HepG2 (cell line): Measurements from ENCODE around the gene PPP1R15A. TPM values are rescaled to one million over a fixed set of nuclear protein-coding genes. Genes with fewer than 3 reads are reported as not detected.

ENCODE experiments used
- ISX ChIP-seq: sonication (generic); formaldehyde crosslinking; conservative IDR thresholded peaks from 2 replicates; pipeline ENCODE4 v1.5.0; 2020; ENCODE audit warnings: missing genetic modification reagents
- KAT2B ChIP-seq: fragments of 150-350 bp; IDR thresholded peaks from 2 replicates; pipeline ENCODE4 v1.6.1; 2014; ENCODE audit warnings: low read depth, low read length, borderline replicate concordance
- KLF13 ChIP-seq: sonication (generic); formaldehyde crosslinking; IDR thresholded peaks from 2 replicates; pipeline ENCODE4 v1.4.0; 2020; ENCODE audit warnings: mild to moderate bottlenecking, missing genetic modification reagents
- MNT ChIP-seq: fragments of 450-650 bp; IDR thresholded peaks from 2 replicates; pipeline ENCODE4 v1.6.1; 2016
- NFATC3 ChIP-seq: sonication (generic); formaldehyde crosslinking; IDR thresholded peaks from 2 replicates; pipeline ENCODE4 v1.5.1; 2020; ENCODE audit warnings: mild to moderate bottlenecking, missing genetic modification reagents
- NFE2 ChIP-seq: sonication (generic); formaldehyde crosslinking; IDR thresholded peaks from 2 replicates; pipeline ENCODE4 v1.4.0; 2020; ENCODE audit warnings: missing genetic modification reagents
- PHF5A ChIP-seq: IDR thresholded peaks from one replicate; pipeline ENCODE4 v1.6.1; 2018; ENCODE audit warnings: low read depth, missing genetic modification reagents; ENCODE audit not compliant: unreplicated experiment
- RFX5 ChIP-seq: IDR thresholded peaks from 2 replicates; pipeline ENCODE4 v1.6.1; 2011; ENCODE audit warnings: low read depth, low read length, improper control_type of control experiment
- STAG1 ChIP-seq: sonication (generic); formaldehyde crosslinking; IDR thresholded peaks from 2 replicates; pipeline ENCODE4 v1.4.0; 2020; ENCODE audit warnings: missing genetic modification reagents
- ZGPAT ChIP-seq: IDR thresholded peaks from 2 replicates; pipeline ENCODE4 v1.6.1; 2016; ENCODE audit warnings: mild to moderate bottlenecking
- ZNF382 ChIP-seq: sonication (generic); formaldehyde crosslinking; IDR thresholded peaks from 2 replicates; pipeline ENCODE4 v1.5.0; 2020; ENCODE audit warnings: missing genetic modification reagents, mild to moderate bottlenecking, borderline replicate concordance
- ZNF546 ChIP-seq: sonication (generic); formaldehyde crosslinking; conservative IDR thresholded peaks from 2 replicates; pipeline ENCODE4 v1.8.1; 2023; ENCODE audit warnings: mild to moderate bottlenecking, missing genetic modification reagents
- ZNF572 ChIP-seq: sonication (generic); formaldehyde crosslinking; IDR thresholded peaks from 2 replicates; pipeline ENCODE4 v1.5.1; 2020; ENCODE audit warnings: mild to moderate bottlenecking, missing genetic modification reagents
- ZNF574 ChIP-seq: sonication (generic); formaldehyde crosslinking; IDR thresholded peaks from 2 replicates; pipeline ENCODE4 v1.4.0; 2020; ENCODE audit warnings: missing genetic modification reagents
- ZNF687 ChIP-seq: sonication (generic); formaldehyde crosslinking; IDR thresholded peaks from 2 replicates; pipeline ENCODE4 v1.5.1; 2020; ENCODE audit warnings: mild to moderate bottlenecking, missing genetic modification reagents, moderate library complexity
- polyA plus RNA-seq, 8 experiments: library from polyadenylated mRNA; depleted of rRNA in 3 of 8; stranded (reverse) in 7 of 8; unstranded in 1 of 8; fragments of >200 nt; fragmentation: Illumina TruSeq in 4 of 8; extraction: Trizol in 4 of 8; gene quantifications; 2 replicates each; pipeline versions ENCODE4 v1.2.1 to v1.2.3, GENCODE V29; 2011 to 2016; ENCODE audit warnings: low read depth in 4 of 8, missing spikeins in 1 of 8, mixed read lengths in 1 of 8; ENCODE audit not compliant: insufficient read depth in 1 of 8
- total RNA-seq, 5 experiments: library from RNA; depleted of rRNA; stranded (reverse); fragments of >200 nt; fragmentation: Illumina TruSeq; extraction: Trizol; gene quantifications; 2 replicates each; pipeline ENCODE4 v1.2.3, GENCODE V29; 2016; ENCODE audit warnings: low read depth in 1 of 5
- TF ChIP-seq, protein P1 (sequence below): sonication (generic); formaldehyde crosslinking; IDR thresholded peaks from 2 replicates; pipeline ENCODE4 v1.5.0; 2020; ENCODE audit warnings: missing genetic modification reagents

The PPP1R15A gene
- total and polyA plus RNA-seq, 2 of the 13 experiments (the other 11 are each of a cell fraction or from before 2014, with no cell fraction given) = 15.6 to 18.5 TPM

DNA sequence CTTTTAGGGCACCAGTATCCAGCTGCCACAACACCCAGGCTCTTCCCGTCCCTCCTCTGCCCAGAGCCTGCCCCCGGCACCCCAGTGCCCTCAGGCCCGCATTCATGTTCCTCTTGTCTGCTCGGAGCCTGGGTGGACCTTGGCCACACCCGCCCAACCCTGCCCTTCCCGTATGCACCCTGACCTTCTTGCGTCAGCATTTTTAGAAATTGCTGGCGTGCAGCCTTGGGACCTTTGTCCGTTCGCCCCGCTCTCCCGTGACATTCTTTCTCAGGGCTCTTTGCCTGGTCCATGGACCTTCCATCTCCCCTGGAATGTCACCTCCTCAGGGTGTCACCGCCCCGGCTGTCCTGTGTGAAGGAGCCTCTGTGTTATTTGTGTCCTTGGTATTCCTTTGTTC lies 35.5 kb downstream of the PPP1R15A start (continued):
- TF ChIP-seq ZGPAT (CRISPR knock-in tag) (peak; percentile 55; the same call in 1 of the 2 replicates), ZNF382 (CRISPR knock-in tag) (no peak), ZNF572 (no peak), ZNF546 (CRISPR knock-in tag) (no peak), NFE2 (no peak), ISX (no peak), NFATC3 (no peak), RFX5 (no peak), ZNF687 (CRISPR knock-in tag) (peak; percentile 91), ZNF574 (peak; percentile 28; the same call in 1 of the 2 replicates), MNT (no peak), KAT2B (no peak), KLF13 (CRISPR knock-in tag) (no peak), PHF5A (CRISPR knock-in tag) (peak; percentile 48), STAG1 (CRISPR knock-in tag) (no peak)
- TF ChIP-seq, protein P1, sequence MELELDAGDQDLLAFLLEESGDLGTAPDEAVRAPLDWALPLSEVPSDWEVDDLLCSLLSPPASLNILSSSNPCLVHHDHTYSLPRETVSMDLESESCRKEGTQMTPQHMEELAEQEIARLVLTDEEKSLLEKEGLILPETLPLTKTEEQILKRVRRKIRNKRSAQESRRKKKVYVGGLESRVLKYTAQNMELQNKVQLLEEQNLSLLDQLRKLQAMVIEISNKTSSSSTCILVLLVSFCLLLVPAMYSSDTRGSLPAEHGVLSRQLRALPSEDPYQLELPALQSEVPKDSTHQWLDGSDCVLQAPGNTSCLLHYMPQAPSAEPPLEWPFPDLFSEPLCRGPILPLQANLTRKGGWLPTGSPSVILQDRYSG (CRISPR knock-in tag) = no peak
